HG03571 (cell line): ENCODE results near the gene NOL11.
"Not testable (repeated sequence)": the region's sequence is repeated elsewhere in the genome, so short reads cannot be mapped to it uniquely, and the experiment has no call there.

Experiments used
- ATAC-seq: cut with Tn5 transposase; IDR thresholded peaks from one replicate; pipeline ENCODE4 v1.9.1; 2021; ENCODE audit not compliant: unreplicated experiment

The NOL11 gene

GRCh38 chr17:67707442-67707841 lies 10.3 kb upstream of the NOL11 start:
- ATAC-seq: no peak

- ATAC-seq: no peak
Observed at GRCh38 chr17:67708378-67708777, 9.4 kb upstream of the NOL11 start.

- no peak for ATAC-seq
Observed at GRCh38 chr17:67711916-67712315, 5.8 kb upstream of the NOL11 start.

- ATAC-seq: no peak
Observed at GRCh38 chr17:67712375-67712774, 5.4 kb upstream of the NOL11 start.

GRCh38 chr17:67713169-67713568 lies 4.6 kb upstream of the NOL11 start:
- no peak for ATAC-seq

GRCh38 chr17:67716405-67716798 lies 1.3 kb upstream of the NOL11 start:
- ATAC-seq: no peak

- no peak for ATAC-seq
Observed at GRCh38 chr17:67717192-67717623, 528 bp upstream of the NOL11 start.

- ATAC-seq: no peak
Observed at GRCh38 chr17:67718325-67718941, 697 bp downstream of the NOL11 start.

- ATAC-seq: no peak
Observed at GRCh38 chr17:67725373-67725791, 7.6 kb downstream of the NOL11 start.

GRCh38 chr17:67725807-67726206 lies 8.1 kb downstream of the NOL11 start:
- no peak for ATAC-seq

- not testable (repeated sequence) for ATAC-seq
Observed at GRCh38 chr17:67727152-67728039, 9.7 kb downstream of the NOL11 start.

- ATAC-seq: no peak
Observed at GRCh38 chr17:67729903-67730302, 12.2 kb downstream of the NOL11 start.

GRCh38 chr17:67730731-67731130 lies 13.0 kb downstream of the NOL11 start:
- no peak for ATAC-seq

GRCh38 chr17:67733449-67733848 lies 15.7 kb downstream of the NOL11 start:
- ATAC-seq: no peak

- ATAC-seq: no peak
Observed at GRCh38 chr17:67737145-67737544, 19.4 kb downstream of the NOL11 start.

GRCh38 chr17:67742025-67742424 lies 24.3 kb downstream of the NOL11 start:
- ATAC-seq: no peak

- no peak for ATAC-seq
Observed at GRCh38 chr17:67746704-67747571, 29.2 kb downstream of the NOL11 start.

- no peak for ATAC-seq
Observed at GRCh38 chr17:67747681-67748235, 30.0 kb downstream of the NOL11 start.

GRCh38 chr17:67750067-67750466 lies 32.3 kb downstream of the NOL11 start:
- ATAC-seq: no peak

- ATAC-seq: no peak
Observed at GRCh38 chr17:67751101-67752074, 33.7 kb downstream of the NOL11 start.
